Mesothelial cell of epicardium (in vitro differentiated cells): Measurements from ENCODE around the gene ADAMTS13. TPM values are rescaled to one million over a fixed set of nuclear protein-coding genes. Genes with fewer than 3 reads are reported as not detected.

ENCODE experiments used
- DNase-seq, 2 experiments: peaks; one replicate each; pipeline ENCODE4 v3.0.0; 2021; ENCODE audit warnings: low spot score in 2 of 2; ENCODE audit not compliant: unreplicated experiment in 2 of 2
- H3K27ac Mint-ChIP-seq: 2 replicates; pipeline ENCODE4 v1.8.0; 2021; ENCODE audit warnings: mixed read lengths
- H3K27me3 Mint-ChIP-seq: 2 replicates; pipeline ENCODE4 v1.8.0; 2021; ENCODE audit warnings: low read depth, mixed read lengths
- H3K36me3 Mint-ChIP-seq: 2 replicates; pipeline ENCODE4 v1.8.0; 2021; ENCODE audit warnings: mixed read lengths
- H3K4me1 Mint-ChIP-seq: 2 replicates; pipeline ENCODE4 v1.8.0; 2021; ENCODE audit warnings: mixed read lengths
- H3K4me3 Mint-ChIP-seq: 2 replicates; pipeline ENCODE4 v1.8.0; 2021; ENCODE audit warnings: mild to moderate bottlenecking, moderate library complexity, mixed read lengths
- H3K9me3 Mint-ChIP-seq: 2 replicates; pipeline ENCODE4 v1.8.0; 2021; ENCODE audit warnings: mixed read lengths
- total RNA-seq: library from RNA; stranded (reverse); gene quantifications from 3 replicates; pipeline ENCODE4 v1.2.1, GENCODE V29; 2021
- TF ChIP-seq, protein P1 (sequence below): fragments of 200-600 bp; sonication (generic); IDR thresholded peaks from one replicate; pipeline ENCODE4 v1.5.0; 2021; ENCODE audit warnings: antibody characterized with exemption; ENCODE audit not compliant: unreplicated experiment

ADAMTS13 gene
- total RNA-seq, 1 donor from 2014 or later: 21.3 TPM

- no peaks in the 10 kb centered on the region for H3K4me1 Mint-ChIP-seq
- H3K36me3 Mint-ChIP-seq: peaks cover 3% of the 10 kb centered on the region
- TF ChIP-seq, protein P1, sequence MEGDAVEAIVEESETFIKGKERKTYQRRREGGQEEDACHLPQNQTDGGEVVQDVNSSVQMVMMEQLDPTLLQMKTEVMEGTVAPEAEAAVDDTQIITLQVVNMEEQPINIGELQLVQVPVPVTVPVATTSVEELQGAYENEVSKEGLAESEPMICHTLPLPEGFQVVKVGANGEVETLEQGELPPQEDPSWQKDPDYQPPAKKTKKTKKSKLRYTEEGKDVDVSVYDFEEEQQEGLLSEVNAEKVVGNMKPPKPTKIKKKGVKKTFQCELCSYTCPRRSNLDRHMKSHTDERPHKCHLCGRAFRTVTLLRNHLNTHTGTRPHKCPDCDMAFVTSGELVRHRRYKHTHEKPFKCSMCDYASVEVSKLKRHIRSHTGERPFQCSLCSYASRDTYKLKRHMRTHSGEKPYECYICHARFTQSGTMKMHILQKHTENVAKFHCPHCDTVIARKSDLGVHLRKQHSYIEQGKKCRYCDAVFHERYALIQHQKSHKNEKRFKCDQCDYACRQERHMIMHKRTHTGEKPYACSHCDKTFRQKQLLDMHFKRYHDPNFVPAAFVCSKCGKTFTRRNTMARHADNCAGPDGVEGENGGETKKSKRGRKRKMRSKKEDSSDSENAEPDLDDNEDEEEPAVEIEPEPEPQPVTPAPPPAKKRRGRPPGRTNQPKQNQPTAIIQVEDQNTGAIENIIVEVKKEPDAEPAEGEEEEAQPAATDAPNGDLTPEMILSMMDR: no peak
- no peak overlapping the region for H3K4me3 Mint-ChIP-seq
- no peaks in the 10 kb centered on the region for H3K27me3 Mint-ChIP-seq
- no peak for DNase-seq
- no peaks in the 10 kb centered on the region for H3K9me3 Mint-ChIP-seq
- H3K27ac Mint-ChIP-seq: no peak overlapping the region
Observed at GRCh38 chr9:133471551-133472276, 49.5 kb downstream of the ADAMTS13 start.

DNA sequence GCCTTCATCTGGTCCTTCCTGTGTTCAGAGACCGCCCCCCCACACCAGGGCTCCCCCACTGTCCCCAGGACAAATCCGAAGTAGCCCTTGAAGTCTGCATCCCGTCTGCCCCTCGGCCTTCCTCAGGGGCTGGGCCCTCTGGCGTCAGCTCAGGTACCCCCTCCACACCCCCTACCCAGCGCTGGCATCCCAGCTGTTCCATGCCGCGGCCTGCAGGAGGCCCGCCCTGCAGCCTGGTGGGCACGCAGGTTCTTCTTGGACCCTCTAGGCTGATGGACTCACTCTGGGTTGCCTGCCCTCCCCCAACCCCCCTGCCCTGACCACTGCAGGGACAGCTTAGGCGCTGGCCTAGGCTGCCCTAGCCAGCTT is 50.1 kb downstream of the ADAMTS13 start:
- Mint-ChIP-seq H3K4me3 (no peak overlapping the region), H3K27me3 (no peaks in the 10 kb centered on the region), H3K4me1 (no peaks in the 10 kb centered on the region), H3K27ac (no peak overlapping the region), H3K36me3 (peaks cover 3% of the 10 kb centered on the region), H3K9me3 (no peaks in the 10 kb centered on the region)
- DNase-seq: no peak
- TF ChIP-seq, protein P1: no peak

DNA sequence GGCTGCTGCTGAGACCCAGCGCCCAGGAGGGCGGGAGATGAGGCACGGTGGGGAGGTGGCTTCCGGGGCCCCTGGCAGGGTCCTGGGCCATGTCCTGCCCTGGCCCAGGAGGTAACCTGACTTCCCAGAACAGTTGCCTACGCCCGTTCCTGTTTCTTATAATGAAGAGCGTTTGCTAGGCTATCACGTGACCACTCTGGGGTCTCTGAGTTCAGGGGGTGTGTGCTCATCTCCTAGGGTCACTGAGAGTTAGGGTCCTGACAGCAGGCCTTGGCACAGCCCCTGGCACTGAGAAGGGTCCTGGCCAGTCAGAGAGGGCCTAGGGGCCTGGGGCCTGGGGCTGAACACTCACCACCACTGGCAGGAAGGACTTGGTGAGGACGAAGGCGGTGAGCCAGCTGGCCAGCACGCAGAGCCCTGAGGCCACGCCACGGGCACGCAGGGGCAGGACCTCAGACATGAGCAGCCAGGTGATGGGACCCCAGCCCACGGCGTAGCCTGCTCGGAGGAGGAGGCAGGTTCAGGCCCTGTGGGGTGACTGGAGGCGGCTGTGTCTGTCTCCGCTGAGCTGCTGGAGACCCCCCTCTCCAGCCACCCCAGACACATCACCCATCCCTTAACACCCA is 50.7 kb downstream of the ADAMTS13 start:
- Mint-ChIP-seq H3K36me3 (peaks cover 3% of the 10 kb centered on the region), H3K27ac (no peak overlapping the region), H3K4me3 (no peak overlapping the region), H3K9me3 (no peaks in the 10 kb centered on the region), H3K27me3 (no peaks in the 10 kb centered on the region), H3K4me1 (no peaks in the 10 kb centered on the region)
- TF ChIP-seq, protein P1: no peak
- DNase-seq: no peak

DNA sequence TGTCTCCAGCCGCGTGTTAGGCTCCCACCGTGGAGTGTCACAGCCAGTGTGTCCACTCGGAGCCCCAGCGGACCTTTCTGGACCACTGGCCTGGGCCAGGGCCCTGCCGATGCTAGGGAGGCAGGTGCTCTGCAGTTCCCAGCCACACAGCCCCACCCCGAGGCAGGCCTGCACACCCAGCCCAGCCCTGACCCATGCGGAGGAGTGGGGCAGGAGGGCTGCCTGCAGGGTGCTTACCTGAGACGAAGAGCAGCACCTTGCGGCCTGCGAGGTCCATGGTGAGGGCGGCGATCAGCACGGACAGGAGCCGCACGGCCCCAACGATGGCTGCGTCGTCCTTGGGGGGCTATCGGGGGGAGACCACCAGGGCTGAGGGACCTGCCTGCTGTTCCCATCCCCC is 51.6 kb downstream of the ADAMTS13 start:
- H3K27ac Mint-ChIP-seq: no peak overlapping the region
- DNase-seq: no peak
- H3K9me3 Mint-ChIP-seq: no peaks in the 10 kb centered on the region
- TF ChIP-seq, protein P1: no peak
- no peaks in the 10 kb centered on the region for H3K27me3 Mint-ChIP-seq
- H3K36me3 Mint-ChIP-seq: peaks cover 3% of the 10 kb centered on the region
- H3K4me3 Mint-ChIP-seq: no peak overlapping the region
- H3K4me1 Mint-ChIP-seq: no peaks in the 10 kb centered on the region

- peaks cover 3% of the 10 kb centered on the region for H3K36me3 Mint-ChIP-seq
- no peak for DNase-seq
- no peak overlapping the region for H3K4me3 Mint-ChIP-seq
- no peak overlapping the region for H3K27ac Mint-ChIP-seq
- H3K9me3 Mint-ChIP-seq: no peaks in the 10 kb centered on the region
- no peaks in the 10 kb centered on the region for H3K27me3 Mint-ChIP-seq
- H3K4me1 Mint-ChIP-seq: no peaks in the 10 kb centered on the region
- TF ChIP-seq, protein P1: no peak
Observed at GRCh38 chr9:133474215-133474614, 52.0 kb downstream of the ADAMTS13 start.
